Peyer's patch (tissue), 4 donors: Measurements from ENCODE around the gene C15orf62.

Experiments
- CTCF ChIP-seq, 6 experiments: fragments of 450-650 bp in 4 of 6; fragments of 200-600 bp in 2 of 6; sonication (generic) in 1 of 6; IDR thresholded peaks; one replicate each; pipeline ENCODE4 v1.5.1; 2017 to 2019; ENCODE audit warnings: antibody characterized with exemption in 6 of 6, mild to moderate bottlenecking in 3 of 6, moderate library complexity in 1 of 6
- POLR2A ChIP-seq, 2 donors: fragments of 450-650 bp; IDR thresholded peaks; one replicate each; pipeline ENCODE4 v1.5.1; 2017; ENCODE audit warnings: antibody characterized with exemption in 2 of 2, mild to moderate bottlenecking in 2 of 2, moderate library complexity in 2 of 2

- no peak for TF ChIP-seq CTCF (IDR thresholded peaks at IDR 0.05)
- no peak for TF ChIP-seq POLR2A (IDR thresholded peaks at IDR 0.05)
These were observed 6.9 kb downstream of the C15orf62 start for GRCh38 chr15:40776537-40777141.
